Body of pancreas (tissue), 4 donors: ENCODE results near the gene POLR3C.

ENCODE experiments used
- CTCF ChIP-seq, 7 experiments: fragments of 450-650 bp in 4 of 7; fragments of 200-600 bp in 3 of 7; sonication (generic) in 3 of 7; IDR thresholded peaks; one replicate each; pipeline ENCODE4 v1.5.1; 2016 to 2019; ENCODE audit warnings: antibody characterized with exemption in 7 of 7
- POLR2A ChIP-seq, 3 donors: fragments of 450-650 bp; IDR thresholded peaks; one replicate each; pipeline ENCODE4 v1.6.1; 2016; ENCODE audit warnings: antibody characterized with exemption in 3 of 3, mild to moderate bottlenecking in 2 of 3

DNA sequence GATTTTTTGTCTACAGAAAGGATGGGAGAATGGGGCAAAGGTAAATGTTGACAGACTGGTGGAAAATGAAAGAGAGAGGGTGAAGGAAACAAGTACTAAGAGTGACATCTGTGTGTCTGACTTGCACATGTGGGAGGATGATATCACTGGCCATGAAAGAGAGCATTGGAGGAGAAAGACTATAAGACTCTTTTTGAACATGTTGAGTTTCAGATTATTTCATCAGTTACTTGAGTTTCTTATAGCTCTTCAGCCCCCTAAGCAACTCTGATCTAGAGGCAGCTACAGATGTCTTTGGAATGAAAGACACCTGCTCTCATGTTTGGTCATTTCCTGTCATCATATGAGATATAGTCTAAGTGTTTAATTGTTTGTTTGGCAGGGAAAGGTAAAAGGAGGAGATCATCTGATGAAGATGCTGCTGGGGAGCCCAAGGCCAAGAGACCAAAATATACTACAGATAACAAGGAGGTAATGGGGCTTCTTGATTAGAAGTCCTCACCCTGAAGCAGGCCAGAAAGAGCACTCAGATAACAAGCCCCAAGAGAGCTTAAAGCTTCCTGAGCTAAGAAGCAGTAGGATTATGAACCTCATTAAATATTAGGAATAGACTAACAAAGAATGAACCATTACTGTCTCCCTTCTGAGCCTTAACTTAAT lies 4.5 kb downstream of the POLR3C start:
- no peak for TF ChIP-seq CTCF (IDR thresholded peaks at IDR 0.05)
- no peak for TF ChIP-seq POLR2A (IDR thresholded peaks at IDR 0.05)
